ENCODE measurements around the gene KIFC1.
A peak's percentile ranks its signal among the peaks of the same experiment; 100 is the strongest.
"Not testable (repeated sequence)": the region's sequence is repeated elsewhere in the genome, so short reads cannot be mapped to it uniquely, and the experiment has no call there.

KIFC1 gene

DNA sequence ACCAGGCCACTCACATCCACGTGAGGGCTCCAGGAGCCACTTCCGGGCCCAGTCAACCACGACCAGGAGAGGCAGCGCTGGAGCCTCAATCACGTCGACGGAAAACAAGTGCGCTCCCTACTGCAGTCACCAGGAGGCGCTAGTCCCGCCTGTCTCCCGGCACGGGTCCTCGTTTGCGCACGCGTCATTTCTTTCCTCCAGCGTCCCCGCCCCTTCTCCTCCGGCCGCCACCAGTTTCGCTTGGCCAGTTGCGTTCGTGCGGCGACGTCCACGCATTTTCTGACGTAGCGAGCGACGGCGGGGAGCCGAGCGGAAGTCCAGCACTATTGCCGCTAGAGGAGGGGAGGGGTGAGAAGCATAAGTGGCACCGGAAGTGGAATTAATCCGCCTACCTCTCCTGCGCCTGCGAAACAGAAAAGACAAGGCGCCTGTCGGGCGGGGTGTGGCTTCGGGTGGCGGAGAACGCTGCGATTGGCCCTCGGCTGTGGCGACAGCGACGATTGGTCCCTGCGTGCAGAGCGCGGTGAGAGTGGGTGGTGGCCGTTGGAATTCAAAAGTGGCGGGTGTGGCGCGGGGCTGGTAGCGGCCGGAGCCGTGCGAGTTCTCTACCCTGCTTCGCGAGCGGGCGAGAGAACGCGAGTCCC, at the start of gene KIFC1:
KIFC1 (plus strand) TSS at position 546 of the 644 bp plus-strand sequence. CDS start 163 bp downstream, outside the sequence.
- peak; percentile 99 for DNase-seq (ENCODE audit: low read depth)

DNA sequence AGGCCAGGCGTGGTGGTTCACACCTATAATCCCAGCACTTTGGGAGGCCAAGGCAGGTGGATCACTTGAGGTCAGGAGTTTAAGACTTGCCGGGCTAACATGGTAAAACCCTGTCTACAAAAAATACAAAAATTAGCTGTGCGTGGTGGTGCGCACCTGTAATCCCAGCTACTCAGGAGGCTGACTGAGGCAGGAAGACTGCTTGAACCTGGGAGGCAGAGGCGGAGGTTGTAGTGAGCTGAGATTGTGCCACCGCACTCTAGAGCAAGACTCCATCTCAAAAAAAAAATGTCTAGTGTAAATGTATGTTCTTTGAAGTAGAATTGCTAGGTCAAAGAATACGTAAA, 48.0 kb upstream of the KIFC1 start:
- DNase-seq (ENCODE audit: low read depth) = not testable (repeated sequence)

GRCh38 chr6:33343953-33344611, 47.5 kb upstream of the KIFC1 start:
- DNase-seq (ENCODE audit: low read depth) = no peak

DNA sequence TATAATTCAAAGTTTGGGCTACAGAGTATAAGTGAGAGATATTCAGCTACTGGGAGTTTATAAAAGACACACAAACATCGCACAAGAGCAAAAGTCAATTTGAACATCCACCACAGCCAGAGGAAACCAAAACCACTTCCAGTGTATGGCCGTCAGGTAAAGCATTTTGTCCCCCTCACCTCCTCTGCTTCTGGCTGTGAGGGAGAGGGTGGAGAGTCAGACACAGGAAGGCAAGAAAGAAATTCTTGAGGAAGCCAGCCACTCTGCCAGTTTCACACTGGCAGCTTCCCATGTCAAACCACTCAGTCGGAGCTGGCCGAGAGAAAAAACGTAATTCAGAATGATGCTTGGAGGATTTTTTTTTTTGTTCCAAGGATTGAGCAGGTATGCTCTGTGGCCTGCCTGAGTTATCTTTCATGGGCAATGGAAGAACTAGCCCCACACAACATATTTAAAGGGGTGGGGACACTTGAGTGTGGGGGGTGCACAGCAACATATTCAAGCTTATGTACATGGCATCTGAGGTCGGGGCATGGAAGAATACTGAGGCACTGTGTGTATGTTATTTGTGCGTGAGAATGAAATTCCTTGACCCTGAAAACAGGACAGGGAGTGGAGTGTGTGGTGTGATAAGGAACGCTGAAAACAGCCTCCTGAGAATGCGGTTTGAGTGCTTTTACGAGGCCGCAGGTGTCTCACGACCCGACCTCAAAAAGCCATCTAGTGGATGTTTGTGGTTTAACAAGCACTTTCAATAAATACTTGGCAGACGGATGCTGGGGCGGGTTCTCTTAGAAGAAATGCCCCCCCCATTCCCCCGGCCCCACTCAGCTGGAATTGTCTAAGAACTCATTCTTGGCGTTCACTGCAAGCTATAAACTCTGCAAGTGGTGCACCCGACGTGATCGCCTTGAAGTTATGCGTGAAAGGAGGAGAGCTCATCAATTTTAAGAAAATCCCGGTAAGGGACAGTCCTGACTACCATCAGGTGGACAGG, 46.6 kb upstream of the KIFC1 start:
- no peak for DNase-seq (ENCODE audit: low read depth)

DNA sequence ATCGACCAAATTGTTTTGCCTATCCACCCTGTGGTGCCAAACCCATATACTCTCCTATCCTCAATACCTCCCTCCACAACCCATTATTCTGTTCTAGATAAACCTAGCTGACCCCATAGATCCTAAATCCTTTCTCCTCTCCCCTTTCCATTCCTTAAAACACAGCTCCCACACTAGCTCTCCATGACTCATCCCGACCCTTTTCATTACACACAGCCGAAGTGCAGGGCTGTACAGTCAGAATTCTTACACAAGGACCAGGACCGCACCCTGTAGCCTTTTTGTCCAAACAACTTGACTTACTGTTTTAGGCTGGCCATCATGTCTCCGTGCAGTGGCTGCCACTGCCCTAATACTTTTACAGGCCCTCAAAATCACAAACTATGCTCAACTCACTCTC, 44.7 kb upstream of the KIFC1 start:
- not testable (repeated sequence) for DNase-seq (ENCODE audit: low read depth)

- no peak for DNase-seq (ENCODE audit: low read depth)
Observed at GRCh38 chr6:33347816-33348215, 43.8 kb upstream of the KIFC1 start.

- not testable (repeated sequence) for DNase-seq (ENCODE audit: low read depth)
Observed at GRCh38 chr6:33355860-33356259, 35.8 kb upstream of the KIFC1 start.

GRCh38 chr6:33356295-33356694, 35.3 kb upstream of the KIFC1 start:
- no peak for DNase-seq (ENCODE audit: low read depth)

- not testable (repeated sequence) for DNase-seq (ENCODE audit: low read depth)
Observed at GRCh38 chr6:33357160-33357871, 34.3 kb upstream of the KIFC1 start.

DNA sequence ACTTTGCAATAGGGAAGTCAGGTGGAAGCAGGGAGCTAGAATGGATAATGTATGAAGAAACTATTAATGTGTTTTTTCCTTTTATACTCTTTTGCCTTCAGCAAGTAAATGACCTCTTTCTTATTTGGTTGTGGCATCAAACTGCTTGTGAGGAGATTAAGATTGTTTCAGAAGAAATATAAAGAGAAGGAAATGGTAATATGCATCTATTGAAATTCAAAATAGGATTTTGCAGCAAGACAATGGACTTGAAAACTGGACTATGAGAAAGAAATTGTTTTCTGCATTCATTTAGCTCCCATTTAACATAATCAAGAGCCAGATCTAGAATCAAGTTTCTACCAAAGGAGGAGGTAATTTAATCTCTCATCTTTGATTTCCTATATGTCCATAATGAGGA, 32.3 kb upstream of the KIFC1 start:
- no peak for DNase-seq (ENCODE audit: low read depth)

- not testable (repeated sequence) for DNase-seq (ENCODE audit: low read depth)
Observed at GRCh38 chr6:33363486-33363885, 28.1 kb upstream of the KIFC1 start.

DNA sequence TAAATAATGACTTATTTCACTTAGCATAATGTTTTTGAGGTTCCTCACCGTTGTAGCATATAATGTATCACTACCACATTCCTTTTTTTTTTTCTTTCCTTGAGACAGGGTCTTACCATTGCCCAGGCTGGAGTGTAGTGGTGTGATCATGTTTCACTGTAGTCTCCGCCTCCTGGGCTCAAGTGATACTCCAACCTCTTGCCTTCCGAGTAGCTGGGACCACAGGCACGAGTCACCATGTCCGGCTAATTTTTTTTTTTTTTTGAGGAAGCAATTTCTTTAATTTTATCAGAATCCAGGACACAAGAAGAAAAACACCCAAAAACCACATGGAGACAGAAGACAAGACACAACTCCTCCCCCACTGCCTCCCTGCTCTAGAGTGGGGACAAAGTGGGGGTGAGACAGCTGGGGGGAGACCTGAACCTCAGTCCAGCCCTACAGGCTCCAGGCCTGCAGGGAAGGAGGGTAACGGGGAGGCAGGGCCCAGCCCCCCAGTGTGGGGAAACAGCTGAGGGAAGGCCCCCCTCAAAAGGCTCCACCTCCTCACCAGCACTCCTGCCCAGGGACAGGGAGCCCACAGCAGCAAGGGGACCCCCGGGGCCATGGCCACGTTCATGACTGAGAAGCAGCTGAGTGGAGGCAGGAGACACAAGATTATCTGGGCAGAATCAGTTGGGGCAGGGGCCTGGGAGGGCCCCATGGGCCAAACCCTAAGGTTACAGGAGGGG, 27.0 kb upstream of the KIFC1 start:
- DNase-seq (ENCODE audit: low read depth) = not testable (repeated sequence)

DNA sequence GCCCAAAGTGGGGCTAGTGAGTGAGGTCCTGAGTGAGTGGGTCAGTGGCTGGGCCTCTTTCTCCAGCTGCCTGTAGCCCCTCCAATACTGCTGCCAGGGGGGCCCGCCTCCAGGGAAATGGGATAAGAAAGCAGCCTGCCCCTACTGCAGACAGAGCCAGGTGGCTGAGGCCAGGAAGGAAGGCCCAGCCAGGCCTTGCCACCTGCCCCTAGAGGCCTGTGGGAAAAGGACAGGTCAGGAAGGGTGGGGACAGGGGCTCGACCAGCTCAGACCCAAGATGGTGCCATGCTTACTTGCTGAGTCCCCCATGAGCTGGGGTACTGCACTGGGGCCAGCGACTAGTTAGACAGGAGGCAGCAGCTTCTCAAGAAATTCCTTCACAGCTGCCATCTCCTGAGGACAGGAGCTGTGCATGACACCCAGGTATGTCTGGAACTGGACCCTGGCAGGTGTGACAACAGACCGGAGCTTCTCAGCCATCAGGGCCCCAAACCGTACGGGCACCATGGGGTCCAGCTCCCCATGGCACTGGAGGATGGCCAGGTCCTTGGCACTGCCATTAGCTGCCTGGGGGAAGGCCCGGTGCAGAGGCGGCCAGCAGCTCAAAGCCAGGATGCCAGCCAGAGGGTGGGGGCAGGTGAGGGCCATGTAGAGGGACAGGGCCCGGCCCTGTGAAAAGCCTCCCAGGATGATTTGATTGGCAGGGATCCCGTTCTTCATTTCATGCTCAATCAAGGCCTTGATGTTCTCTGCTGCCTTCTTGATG, 26.2 kb upstream of the KIFC1 start:
- DNase-seq (ENCODE audit: low read depth) = not testable (repeated sequence)

DNA sequence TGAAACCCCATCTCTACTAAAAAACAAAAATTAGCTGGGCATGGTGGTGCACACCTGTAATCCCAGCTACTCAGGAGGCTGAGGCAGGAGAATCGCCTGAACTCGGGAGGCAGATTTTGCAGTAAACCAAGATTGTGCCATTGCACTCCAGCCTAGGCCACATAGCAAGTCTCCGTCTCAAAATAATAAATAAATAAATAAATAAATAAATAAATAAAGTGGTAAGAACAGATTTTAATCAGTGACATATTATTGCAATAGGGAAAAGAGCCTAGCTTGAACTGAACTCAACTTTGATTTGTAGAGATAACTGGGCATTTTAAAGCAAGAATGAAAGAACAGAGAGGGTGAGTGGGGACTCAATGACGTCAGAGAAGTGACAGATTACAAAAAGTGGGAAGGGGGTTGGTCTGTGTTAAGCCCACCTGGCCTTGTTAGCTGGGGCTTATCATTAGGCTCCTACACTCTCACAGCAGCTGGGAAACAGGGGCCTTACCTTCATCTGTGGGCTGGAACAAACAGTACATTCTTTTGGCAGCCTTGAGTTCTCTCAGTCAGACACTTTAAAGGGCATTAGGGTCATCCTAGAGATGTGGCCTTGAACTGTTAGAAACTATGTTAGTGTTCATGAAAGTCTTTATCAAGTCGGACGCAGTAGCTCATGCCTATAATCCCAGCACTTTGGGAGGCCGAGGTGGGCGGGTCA, 24.5 kb upstream of the KIFC1 start:
- no peak for DNase-seq (ENCODE audit: low read depth)

- DNase-seq (ENCODE audit: low read depth) = not testable (repeated sequence)
Observed at GRCh38 chr6:33367715-33368025, 24.0 kb upstream of the KIFC1 start.

DNA sequence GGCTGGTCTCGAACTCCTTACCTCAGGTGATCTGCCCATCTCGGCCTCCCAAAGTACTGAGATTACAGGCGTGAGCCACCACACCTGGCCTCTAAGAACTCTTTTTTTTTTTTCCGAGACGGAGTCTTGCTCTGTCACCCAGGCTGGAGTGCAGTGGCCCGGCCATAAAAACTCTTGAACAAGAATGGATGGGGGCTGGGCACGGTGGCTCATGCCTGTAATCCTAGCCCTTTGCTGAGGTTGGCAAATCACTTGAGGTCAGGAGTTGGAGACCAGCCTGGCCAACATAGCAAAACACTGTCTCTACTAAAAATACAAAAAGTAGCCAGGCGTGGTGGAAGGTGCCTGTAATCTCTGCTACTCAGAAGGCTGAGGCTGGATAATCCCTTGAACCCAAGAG, 19.7 kb upstream of the KIFC1 start:
- DNase-seq (ENCODE audit: low read depth) = not testable (repeated sequence)

DNA sequence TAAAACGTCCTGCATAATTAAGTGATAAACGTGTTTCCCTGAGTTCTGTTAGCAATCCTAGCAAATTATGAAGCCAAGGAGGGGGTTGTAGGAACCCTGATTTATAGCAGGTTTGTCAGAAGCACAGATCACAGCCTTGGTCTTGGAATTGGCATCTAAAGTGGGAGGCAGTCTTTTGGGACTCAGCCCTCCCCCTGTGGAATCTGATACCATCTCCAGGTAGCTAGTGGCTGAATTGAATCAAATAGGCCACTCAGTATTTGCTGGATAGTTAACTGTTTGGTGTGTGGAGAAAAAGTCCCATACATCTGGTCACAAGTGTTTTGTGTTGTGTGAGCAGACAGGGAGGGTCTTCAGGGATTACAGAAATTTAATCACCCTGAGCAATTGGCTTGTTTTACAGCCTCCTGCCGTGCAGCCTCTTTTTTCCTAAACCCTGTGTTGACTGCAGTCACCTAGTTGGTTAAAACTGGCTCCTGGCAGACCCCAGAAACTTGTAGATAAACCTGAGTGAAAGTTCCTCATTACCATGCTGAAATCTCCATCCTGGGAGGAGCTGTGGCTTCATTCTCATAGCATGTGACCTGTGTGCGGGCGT, 19.0 kb upstream of the KIFC1 start:
- no peak for DNase-seq (ENCODE audit: low read depth)

GRCh38 chr6:33373960-33374910, 17.4 kb upstream of the KIFC1 start:
- DNase-seq (ENCODE audit: low read depth) = no peak

All from activated T-cell treated with anti-CD3 and anti-CD28 coated beads for 48 hours (primary cell).